HG02571 (cell line): ENCODE data around the gene CCDC175.

Source experiments
- ATAC-seq: cut with Tn5 transposase; IDR thresholded peaks from one replicate; pipeline ENCODE4 v1.9.1; 2021; ENCODE audit warnings: mild to moderate bottlenecking, moderate library complexity; ENCODE audit not compliant: unreplicated experiment

Gene CCDC175

GRCh38 chr14:59483363-59483762 is 93.2 kb downstream of the CCDC175 start:
- ATAC-seq = no peak

GRCh38 chr14:59482541-59483331 is 93.9 kb downstream of the CCDC175 start:
- no peak for ATAC-seq

GRCh38 chr14:59481871-59482540 is 94.6 kb downstream of the CCDC175 start:
- no peak for ATAC-seq

GRCh38 chr14:59481407-59481806 is 95.2 kb downstream of the CCDC175 start:
- ATAC-seq = no peak

- ATAC-seq = no peak
Observed at GRCh38 chr14:59480166-59480565, 96.4 kb downstream of the CCDC175 start.

- no peak for ATAC-seq
Observed at GRCh38 chr14:59478540-59478939, 98.1 kb downstream of the CCDC175 start.

GRCh38 chr14:59475709-59476108 is 100.9 kb downstream of the CCDC175 start:
- no peak for ATAC-seq

- no peak for ATAC-seq
Observed at GRCh38 chr14:59474172-59474571, 102.4 kb downstream of the CCDC175 start.

- peak; percentile 21 for ATAC-seq
Observed at GRCh38 chr14:59465316-59466135, 111.1 kb downstream of the CCDC175 start, which contains the start of gene GPR135. GPR135 (minus strand) TSS chr14:59465380; CDS start chr14:59465226, 154 bp downstream.

GRCh38 chr14:59464486-59465315 is 111.9 kb downstream of the CCDC175 start:
- peak; percentile 62 for ATAC-seq

GRCh38 chr14:59463787-59464485 is 112.7 kb downstream of the CCDC175 start:
- peak; percentile 36 for ATAC-seq

- no peak for ATAC-seq
Observed at GRCh38 chr14:59461891-59462290, 114.7 kb downstream of the CCDC175 start.

- ATAC-seq = no peak
Observed at GRCh38 chr14:59460378-59460777, 116.2 kb downstream of the CCDC175 start.

- no peak for ATAC-seq
Observed at GRCh38 chr14:59458486-59458885, 118.1 kb downstream of the CCDC175 start.

- no peak for ATAC-seq
Observed at GRCh38 chr14:59455411-59455810, 121.2 kb downstream of the CCDC175 start.
